Activated T-helper 1 cell treated with anti-CD3 and anti-CD28 coated beads, Interleukin-12 subunit alpha, Interleukin-12 subunit beta, Interleukin-2, Interleukin-4 antibody, amounts not matched to agents 30 ng/mL and 10 ng/mL and 1 ng/mL, durations not matched to agents 14 hours and 24 hours and 36 hours (primary cell): ENCODE measurements around the gene RBM20. TPM values are rescaled to one million over a fixed set of nuclear protein-coding genes. Genes with fewer than 3 reads are reported as not detected.

Experiments used
- DNase-seq: peaks from one replicate; pipeline ENCODE4 v3.0.0; 2021; ENCODE audit warnings: low spot score
- H3K27ac Mint-ChIP-seq: one replicate; pipeline ENCODE4 v1.8.0; 2021; ENCODE audit warnings: mild to moderate bottlenecking, mixed read lengths
- H3K27me3 Mint-ChIP-seq: one replicate; pipeline ENCODE4 v1.8.0; 2022; ENCODE audit warnings: mild to moderate bottlenecking, moderate library complexity, mixed read lengths; ENCODE audit not compliant: insufficient read depth
- H3K36me3 Mint-ChIP-seq: one replicate; pipeline ENCODE4 v1.8.0; 2021; ENCODE audit warnings: low read depth, mixed read lengths
- H3K4me1 Mint-ChIP-seq: one replicate; pipeline ENCODE4 v1.8.0; 2021; ENCODE audit warnings: low read depth, mixed read lengths
- H3K4me3 Mint-ChIP-seq: one replicate; pipeline ENCODE4 v1.8.0; 2021; ENCODE audit warnings: mild to moderate bottlenecking, moderate library complexity, mixed read lengths
- H3K9me3 Mint-ChIP-seq: one replicate; pipeline ENCODE4 v1.8.0; 2021; ENCODE audit warnings: mixed read lengths
- intact Hi-C: fragments of 100-400 bp; cut with micrococcal nuclease; formaldehyde crosslinking; loops from one replicate; pipeline ENCODE4 v1.15.1; 2024
- total RNA-seq: library from RNA; stranded (reverse); gene quantifications from 2 replicates; pipeline ENCODE4 v1.2.3, GENCODE V29; 2022

The RBM20 gene
- total RNA-seq, 1 donor from 2014 or later = not detected

DNA sequence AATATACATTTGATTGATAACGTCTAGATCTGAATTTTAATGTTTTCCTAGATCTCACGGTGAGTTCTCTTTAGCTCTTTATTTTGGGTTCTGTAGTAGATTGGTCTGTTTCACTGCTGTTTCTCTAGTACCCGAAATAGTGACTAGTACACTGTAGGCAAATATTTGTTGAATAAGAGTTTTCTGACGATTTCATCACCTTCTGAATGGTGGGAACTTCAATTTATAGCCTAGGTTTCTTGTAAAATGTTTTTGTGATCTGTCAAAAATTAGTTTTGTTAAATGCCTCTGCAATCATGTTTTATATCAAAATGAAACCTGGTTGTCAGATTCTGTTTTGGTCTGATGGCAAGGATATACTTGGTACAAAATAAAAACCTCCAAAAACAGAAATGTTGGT, 237.8 kb downstream of the RBM20 start:
- Mint-ChIP-seq H3K9me3 (no peaks in the 10 kb centered on the region), H3K27ac (no peak overlapping the region), H3K36me3 (peaks cover 60% of the 10 kb centered on the region), H3K4me1 (peaks cover 62% of the 10 kb centered on the region), H3K4me3 (no peak overlapping the region), H3K27me3 (no peaks in the 10 kb centered on the region)
- intact Hi-C loops = no loop called here
- no peak for DNase-seq

DNA sequence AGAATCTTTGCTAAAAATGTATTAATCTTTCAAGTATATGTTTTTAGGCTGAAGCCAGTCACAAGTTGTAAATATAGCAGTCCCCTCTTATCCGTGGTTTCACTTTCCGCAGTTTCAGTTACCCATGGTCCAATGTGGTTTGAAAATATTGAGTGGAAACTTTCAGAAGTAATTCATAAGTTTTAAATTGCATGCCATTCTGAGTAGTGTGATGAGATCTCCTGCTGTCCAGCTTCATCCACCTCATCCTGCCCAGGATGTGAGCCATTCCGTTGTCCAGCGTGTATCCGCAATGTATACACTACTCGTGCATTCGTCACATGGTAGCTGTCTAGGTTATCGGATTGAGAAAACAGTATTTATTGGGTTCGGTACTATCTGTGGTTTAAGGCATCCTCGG, 239.8 kb downstream of the RBM20 start:
- no peak for DNase-seq
- H3K4me3 Mint-ChIP-seq = peak overlapping the region; percentile 54
- H3K27me3 Mint-ChIP-seq = no peaks in the 10 kb centered on the region
- peak overlapping the region; percentile 50 for H3K27ac Mint-ChIP-seq
- intact Hi-C loops = loop anchor here (1.0 kb wide), 1 partner anchor 11 kb away; no protein-coding TSS in a partner anchor
- peaks cover 48% of the 10 kb centered on the region for H3K36me3 Mint-ChIP-seq
- no peaks in the 10 kb centered on the region for H3K9me3 Mint-ChIP-seq
- H3K4me1 Mint-ChIP-seq = peaks cover 53% of the 10 kb centered on the region

DNA sequence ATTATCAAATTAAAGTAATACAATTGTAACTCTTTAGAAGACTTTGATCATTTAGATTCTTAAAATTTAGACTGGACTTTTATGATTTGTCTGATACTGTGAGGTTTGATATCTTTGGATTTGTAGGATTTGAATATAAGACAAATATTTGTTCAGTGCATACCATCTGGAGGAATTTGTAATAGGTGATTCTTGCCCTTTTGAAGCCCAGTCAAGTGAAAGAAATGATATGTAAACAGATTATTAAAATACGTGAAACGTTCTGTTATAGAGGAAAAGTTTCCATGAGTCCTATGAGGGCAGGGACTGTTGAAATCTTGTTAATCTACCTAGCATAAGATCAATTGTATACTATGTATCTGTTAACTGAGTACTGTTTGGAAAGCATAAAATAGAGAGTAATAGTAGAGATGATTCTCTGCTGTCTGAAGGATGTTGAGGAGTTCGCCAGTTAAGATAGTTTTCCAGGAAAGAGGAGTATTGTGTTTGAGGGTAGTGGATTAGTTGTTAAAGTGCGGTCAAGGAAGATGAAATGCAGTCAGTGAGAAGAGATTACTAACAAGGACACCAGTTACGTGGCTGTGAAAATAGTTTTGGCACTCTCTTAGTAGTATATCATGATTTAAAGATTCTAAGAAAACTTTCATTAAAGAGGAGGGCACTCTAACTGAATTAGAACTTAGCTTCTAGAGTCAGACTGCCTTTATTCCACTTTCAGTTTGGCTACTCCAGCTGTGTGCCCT, 242.0 kb downstream of the RBM20 start:
- Mint-ChIP-seq H3K36me3 (peaks cover 48% of the 10 kb centered on the region), H3K27ac (no peak overlapping the region), H3K4me1 (peaks cover 45% of the 10 kb centered on the region), H3K9me3 (no peaks in the 10 kb centered on the region), H3K4me3 (no peak overlapping the region), H3K27me3 (no peaks in the 10 kb centered on the region)
- DNase-seq = no peak
- intact Hi-C loops = no loop called here

DNA sequence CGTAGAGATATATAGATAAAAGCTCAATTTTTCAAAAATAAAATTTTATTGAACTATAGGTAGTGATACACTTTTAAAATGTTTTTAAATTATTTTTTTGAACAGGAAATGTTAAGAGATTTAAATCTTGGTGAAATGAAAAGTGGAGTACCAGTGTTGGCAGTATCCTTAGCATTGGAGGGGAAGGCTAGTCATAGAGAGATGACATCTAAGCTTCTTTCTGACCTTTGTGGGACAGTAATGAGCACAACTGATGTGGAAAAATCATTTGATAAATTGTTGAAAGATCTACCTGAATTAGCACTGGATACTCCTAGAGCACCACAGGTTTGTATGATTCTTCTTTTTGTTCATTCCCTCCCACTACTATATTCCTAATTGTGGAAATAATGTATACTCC, 243.4 kb downstream of the RBM20 start:
- Mint-ChIP-seq H3K27me3 (no peaks in the 10 kb centered on the region), H3K9me3 (no peaks in the 10 kb centered on the region), H3K4me1 (peaks cover 31% of the 10 kb centered on the region), H3K27ac (no peak overlapping the region), H3K4me3 (no peak overlapping the region), H3K36me3 (peaks cover 43% of the 10 kb centered on the region)
- no peak for DNase-seq
- intact Hi-C loops = no loop called here

Other genes starting within 250 kb of the RBM20 start
- 140 and 141 TPM in 2 replicates for gene DUSP5, start 146.4 kb upstream of the RBM20 start, total RNA-seq
- 74.5 and 77.9 TPM in 2 replicates for gene SMC3, start 76.6 kb upstream of the RBM20 start, total RNA-seq
- gene PDCD4, start 227.6 kb downstream of the RBM20 start, total RNA-seq = 46.1 and 51.8 TPM in 2 replicates